Keratinocyte (primary cell): Measurements from ENCODE around the gene MSI2.

ENCODE experiments used
- EZH2 ChIP-seq: IDR thresholded peaks from one replicate; pipeline ENCODE4 v1.6.1; 2012; ENCODE audit warnings: inconsistent platforms, mild to moderate bottlenecking, low read length, moderate library complexity
- TF ChIP-seq, protein P1 (sequence below), 3 experiments: IDR thresholded peaks in 1 of 3; conservative IDR thresholded peaks in 1 of 3; optimal IDR thresholded peaks in 1 of 3; 2 replicates in 2 of 3; 3 replicates in 1 of 3; pipeline versions ENCODE3 to v1.5.1; 2011; ENCODE audit warnings: low read length in 3 of 3, mild to moderate bottlenecking in 3 of 3, moderate library complexity in 2 of 3, control low read depth in 1 of 3, inconsistent platforms in 1 of 3; ENCODE audit not compliant: insufficient read depth in 2 of 3; ENCODE audit errors: extremely low read depth in 1 of 3

DNA sequence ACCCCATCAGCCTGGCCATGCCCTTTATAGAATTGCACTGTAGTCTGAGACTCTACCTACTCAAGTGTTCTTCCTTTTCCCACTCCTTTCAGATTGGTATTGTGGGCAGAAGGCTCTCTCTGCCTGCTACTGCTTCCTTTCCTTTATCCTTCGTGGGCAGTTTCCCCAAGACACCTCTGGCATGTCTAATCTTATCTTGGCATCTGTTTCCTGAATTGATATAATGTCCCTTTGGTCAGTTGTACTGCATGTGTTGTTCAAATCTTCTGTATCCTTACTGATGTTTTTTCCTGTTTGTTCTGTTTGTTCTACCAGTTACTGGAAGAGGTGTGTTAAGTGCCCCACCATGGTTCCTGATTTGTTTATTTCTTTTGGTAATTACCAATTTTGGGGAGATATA, 29.5 kb upstream of the MSI2 start:
- no peak for TF ChIP-seq EZH2
- TF ChIP-seq, protein P1, sequence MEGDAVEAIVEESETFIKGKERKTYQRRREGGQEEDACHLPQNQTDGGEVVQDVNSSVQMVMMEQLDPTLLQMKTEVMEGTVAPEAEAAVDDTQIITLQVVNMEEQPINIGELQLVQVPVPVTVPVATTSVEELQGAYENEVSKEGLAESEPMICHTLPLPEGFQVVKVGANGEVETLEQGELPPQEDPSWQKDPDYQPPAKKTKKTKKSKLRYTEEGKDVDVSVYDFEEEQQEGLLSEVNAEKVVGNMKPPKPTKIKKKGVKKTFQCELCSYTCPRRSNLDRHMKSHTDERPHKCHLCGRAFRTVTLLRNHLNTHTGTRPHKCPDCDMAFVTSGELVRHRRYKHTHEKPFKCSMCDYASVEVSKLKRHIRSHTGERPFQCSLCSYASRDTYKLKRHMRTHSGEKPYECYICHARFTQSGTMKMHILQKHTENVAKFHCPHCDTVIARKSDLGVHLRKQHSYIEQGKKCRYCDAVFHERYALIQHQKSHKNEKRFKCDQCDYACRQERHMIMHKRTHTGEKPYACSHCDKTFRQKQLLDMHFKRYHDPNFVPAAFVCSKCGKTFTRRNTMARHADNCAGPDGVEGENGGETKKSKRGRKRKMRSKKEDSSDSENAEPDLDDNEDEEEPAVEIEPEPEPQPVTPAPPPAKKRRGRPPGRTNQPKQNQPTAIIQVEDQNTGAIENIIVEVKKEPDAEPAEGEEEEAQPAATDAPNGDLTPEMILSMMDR (optimal IDR thresholded peaks at IDR 0.05 in 1 of 3, IDR thresholded peaks at IDR 0.05 in 1 of 3, conservative IDR thresholded peaks at IDR 0.05 in 1 of 3; ENCODE audit: extremely low read depth in 1 of 3, insufficient read depth in 2 of 3, low read length in 3 of 3): no peak
